GM18868 (cell line): ENCODE results near the gene RHOBTB3.
A peak's percentile ranks its signal among the peaks of the same experiment; 100 is the strongest.
"Not testable (repeated sequence)": the region's sequence is repeated elsewhere in the genome, so short reads cannot be mapped to it uniquely, and the experiment has no call there.

Source experiments
- ATAC-seq: cut with Tn5 transposase; IDR thresholded peaks from one replicate; pipeline ENCODE4 v1.9.1; 2021; ENCODE audit warnings: mild to moderate bottlenecking, moderate library complexity; ENCODE audit not compliant: unreplicated experiment

Gene RHOBTB3

DNA sequence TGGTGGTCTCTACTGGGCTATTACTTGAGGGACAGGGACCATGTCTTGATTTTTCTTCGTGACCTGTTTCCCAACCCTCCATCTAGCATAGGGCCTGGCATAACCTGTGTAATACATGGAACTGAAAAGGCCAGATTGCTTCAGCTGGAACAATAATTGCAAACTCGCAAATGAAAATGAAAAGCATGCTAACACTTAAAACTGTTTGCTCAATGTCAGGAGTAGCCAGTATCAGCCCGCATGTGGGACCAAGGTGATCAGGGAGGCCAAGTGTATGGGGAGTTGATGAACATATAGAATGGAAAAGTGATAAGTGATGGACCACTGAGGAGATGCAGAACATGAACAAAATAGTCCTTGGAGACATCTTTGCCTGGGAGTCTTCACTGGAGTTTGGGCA is 66.2 kb downstream of the RHOBTB3 start:
- ATAC-seq: no peak

DNA sequence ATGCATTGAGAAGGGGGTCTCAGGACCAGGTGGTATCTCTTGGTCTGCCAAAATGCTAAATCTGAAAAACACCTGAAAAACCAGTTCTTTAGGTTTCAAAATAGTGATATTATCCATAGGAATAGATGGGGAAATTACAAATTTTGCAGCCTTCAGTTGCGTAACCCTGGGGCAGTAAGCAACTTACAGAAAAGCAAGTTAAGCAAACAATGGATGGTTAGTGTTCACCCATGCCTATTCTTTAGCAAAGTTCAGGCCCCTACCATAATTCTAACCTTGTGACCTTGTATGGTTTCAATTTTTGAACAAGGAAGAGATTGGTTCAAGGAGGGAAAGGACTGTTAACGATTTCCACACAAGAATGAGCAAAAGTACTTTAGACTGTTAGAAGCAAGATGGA is 66.9 kb downstream of the RHOBTB3 start:
- no peak for ATAC-seq

DNA sequence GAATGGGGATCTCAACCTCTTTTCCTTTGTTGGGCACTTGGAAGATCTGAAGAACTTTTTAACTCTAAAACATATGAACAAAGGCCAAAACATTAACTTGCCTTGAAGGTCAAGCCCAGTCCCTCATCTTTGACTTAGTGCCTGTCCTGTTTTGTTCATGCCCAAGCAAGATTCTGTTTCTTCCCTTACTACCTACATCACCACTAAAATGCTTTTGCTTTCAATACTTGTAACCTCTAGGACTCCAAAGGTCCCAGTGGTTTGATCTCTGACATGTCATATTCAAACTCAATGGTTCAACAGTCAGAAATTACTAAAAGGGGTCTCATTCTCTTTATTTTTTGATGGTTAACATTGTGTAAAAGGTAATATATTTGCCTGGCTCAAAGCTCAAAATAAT is 67.4 kb downstream of the RHOBTB3 start:
- ATAC-seq: no peak

DNA sequence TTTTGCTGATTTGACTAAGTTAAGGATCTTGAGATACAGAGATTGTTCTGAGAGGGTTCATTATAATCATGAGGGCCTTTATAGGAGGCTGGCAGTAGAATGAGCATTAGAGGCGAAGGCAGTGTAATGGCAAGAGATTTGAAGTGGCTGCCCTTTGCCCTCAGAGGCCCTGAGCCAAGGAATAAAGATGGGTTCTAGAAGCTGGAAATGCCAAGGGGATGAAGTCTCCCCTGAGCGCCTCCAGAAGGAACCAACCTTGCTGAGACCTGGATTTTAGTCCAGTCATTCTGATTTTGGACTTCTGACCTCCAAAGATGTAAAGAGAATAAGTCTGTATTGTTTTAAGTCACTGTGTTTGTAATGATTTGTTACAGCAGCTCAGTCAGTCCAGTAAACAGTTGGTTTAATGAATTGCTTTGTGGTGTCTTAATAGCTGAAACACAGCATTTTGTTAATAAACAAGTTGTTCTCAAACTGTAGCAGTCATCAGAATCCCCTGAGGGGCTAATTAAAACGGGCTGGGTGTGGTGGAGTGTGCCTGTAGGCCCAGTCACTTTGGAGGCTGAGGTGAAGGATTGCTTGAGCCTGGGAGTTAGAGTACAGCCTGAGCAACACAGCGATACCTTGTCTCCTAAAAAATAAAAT is 68.2 kb downstream of the RHOBTB3 start:
- no peak for ATAC-seq

DNA sequence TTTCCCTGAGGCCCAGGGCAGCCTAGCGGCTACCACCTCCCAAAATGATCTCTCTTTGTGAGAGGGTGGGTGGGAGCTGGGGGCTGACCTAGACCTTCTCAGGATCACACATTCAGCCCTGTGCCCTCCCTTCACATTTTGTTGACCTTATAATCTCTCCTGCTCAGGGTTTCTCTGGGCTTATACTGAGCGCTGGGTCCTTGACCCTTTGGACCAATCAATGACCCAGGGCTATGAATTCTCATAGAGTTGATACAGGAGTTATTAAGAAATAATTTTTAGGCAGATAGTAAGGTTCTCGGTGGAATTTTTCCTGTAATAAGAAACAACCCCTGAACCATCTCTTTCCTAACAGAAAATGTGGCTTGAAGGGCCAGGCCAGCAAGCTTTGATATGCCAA is 69.4 kb downstream of the RHOBTB3 start:
- ATAC-seq: no peak

DNA sequence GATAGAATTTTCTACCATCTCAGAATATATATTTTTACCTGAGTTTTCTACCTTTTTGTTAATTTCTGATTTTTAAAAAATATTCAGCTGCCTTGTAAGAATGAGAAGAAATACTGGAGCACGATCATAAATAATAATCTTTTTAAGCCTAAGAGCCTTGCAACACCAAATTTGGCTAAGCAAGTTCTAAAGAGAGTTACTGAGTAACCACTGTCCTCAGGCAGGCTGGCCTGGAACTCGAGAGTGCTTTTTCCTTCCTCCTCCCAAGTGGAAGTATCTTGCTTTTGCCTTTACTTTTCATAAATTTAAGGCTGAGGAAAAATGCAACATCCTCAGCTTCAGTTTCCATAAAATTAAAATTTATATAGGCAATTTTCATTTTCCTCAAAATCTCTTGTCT is 70.4 kb downstream of the RHOBTB3 start:
- no peak for ATAC-seq

DNA sequence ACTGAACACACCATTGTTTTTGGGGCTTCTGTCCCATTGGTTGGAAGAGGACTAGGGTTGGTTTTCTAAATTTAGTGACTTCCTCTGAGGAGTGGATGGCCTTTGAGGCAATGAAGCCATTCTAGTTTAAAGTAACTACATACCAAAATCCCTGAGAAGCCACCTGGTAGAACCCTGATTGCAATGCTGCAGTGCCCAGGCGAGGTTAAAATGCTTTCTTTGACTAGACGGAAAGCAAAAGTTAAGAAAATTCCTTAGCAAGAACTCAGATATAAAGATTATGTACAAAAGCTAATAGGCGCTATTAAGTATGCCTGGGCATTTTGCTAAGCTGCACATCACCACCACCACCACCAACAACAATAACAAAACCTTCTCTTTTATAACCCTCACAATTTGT is 70.8 kb downstream of the RHOBTB3 start:
- ATAC-seq: no peak

DNA sequence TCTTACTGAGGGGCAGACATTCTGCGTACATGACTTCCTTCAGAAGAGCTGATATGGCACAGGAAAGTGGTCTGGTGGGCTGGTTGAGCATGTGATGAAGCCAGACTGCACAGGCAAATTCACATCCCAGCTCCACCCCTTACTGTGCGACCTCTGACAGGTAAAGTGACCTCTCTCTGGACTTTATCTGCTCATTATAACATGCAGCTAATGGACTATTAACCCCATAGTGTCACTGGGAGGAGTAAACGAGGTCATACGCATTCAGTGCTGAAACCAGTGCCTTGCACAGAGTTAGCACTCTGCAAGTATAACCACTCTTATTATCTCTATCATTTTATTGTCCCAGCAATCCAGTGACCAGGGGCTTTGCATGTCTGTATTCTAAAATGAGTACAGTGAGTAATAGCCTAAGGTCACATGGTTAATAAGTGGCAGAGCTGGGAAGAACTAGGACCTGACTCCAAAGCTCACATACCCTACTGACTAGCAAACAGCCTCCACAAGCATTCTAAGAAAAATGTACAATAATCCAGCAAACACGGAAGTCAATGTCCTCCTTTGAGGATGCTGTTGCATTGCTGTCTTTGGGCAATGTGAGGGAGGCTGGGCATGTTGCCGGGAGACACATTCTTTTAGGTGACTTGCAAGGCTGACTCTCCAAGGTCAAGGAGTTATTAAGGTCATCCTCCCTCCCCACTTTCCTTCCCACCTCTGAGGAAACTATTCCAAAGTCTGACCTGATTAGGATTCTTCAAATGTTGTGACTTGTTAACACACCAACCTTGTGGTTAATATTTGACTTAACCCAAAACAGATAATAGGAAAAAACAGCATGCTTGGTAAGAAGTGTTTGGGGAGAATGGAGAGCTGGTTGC is 72.4 kb downstream of the RHOBTB3 start:
- no peak for ATAC-seq

DNA sequence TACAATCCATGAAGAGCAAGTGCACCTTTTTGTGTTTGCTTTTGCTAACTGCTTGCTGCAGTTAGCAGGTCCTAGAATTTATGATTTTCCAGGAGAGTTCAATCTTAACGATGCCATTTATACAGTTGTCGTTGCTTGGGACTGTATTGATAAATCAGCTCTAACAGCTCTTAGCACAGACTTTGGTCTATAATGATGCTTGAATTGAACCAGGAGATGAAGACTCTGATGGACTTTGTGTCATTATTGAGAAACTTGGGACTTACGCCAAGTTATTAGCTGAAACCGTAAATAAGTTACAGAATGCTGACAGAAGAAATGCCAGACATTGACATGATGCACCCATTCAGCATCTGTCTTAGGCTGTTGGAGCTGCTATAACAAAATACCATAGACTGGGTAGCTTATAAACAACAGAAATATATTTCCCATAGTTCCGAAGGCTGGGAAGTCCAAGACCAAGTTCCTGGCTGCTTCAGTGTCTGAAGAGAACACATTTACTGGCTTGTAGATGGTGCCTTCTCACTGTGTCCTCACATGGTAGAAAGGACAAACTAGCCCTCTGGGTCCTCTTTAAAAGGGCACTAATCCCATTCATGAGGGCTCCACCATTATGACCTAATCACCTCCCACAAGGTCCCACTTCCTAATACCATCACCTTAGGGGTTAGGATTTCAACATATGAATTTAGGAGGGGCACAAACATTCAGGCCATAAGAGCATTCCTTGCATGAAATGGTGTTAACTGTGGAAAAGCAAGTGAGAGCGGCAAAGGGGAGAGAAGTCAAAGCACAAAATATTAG is 73.8 kb downstream of the RHOBTB3 start:
- no peak for ATAC-seq

DNA sequence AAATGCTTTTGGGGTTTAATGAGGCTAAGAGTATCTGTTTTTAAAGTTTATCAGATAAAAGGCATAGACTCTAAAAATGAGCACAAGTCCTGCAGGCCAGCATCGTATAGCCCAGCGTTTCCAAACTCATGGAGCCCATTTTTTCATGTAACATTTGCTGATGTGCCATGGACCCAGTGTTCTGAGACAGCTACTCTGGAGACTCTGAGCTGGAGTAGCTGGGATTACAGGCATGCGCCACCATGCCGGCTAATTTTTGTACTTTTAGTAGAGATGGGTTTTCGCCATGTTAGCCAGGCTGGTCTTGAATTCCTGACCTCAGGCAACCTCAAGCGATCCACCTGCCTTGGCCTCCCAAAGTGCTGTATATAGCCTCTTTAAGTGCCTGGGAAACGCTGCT is 75.6 kb downstream of the RHOBTB3 start:
- ATAC-seq: no peak

DNA sequence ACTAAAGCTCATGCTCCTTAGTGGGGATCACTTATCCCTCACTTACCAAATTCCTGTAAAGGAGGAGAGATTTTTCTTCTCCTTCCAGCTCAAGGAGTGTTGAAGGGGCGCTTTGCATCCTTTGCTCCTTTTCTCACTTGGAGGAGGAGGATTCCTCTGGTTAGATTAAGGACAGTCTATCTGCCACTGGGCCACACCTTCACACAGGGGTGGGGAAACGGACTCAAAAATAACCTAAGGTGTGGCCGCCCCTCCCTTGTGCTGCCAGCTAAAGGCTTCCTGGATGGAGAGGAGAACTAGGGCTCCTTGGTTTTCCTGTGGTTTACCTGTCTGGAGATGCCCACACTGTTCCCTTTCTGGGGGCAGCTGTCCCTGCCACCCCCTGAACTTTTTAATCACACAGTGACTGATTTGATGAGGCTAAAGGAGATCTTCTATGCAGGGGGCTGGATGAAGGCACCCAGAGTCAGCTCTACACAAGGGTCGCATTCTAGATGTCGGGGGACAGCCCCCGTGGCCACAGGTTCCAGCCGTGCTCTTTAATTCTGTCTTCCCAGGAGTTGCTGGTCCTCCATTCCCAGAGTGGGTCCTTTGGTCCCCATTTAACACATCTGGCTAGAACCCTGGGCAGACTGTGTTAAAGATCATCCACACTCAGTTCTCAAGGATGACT is 77.0 kb downstream of the RHOBTB3 start:
- no peak for ATAC-seq

DNA sequence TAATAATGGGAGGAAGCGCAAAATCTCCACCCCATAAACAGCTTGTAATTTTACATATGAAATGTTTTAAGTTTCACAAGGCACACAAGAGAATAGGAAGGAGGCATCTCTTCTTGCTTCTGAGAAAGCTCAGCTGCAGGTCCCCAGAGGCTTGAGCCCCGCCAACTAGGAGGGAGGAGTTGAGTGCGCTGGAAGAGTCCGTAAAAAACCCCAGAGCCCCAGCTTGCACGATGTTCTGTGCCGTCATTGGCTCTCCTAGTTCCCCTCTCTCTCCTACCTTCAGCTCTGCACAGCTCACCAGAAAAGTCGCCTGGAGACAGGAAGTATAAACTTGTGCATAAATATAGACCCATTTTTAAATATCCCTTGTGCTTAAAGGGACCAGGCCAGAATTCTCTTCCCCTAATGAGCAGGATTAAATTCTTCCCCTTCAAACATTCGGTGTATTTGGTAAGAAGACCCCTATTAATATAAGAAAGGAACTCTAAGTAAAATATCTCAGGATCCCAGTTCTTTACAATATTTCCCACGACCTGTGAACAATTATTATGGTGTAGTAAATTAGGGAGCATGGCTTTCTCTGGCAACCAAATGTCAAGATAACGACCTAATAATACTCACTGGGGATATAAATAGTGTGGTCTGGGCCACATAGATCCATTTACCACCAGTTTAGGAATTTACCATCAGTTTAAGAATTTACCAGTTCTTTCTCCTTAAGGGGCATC is 77.7 kb downstream of the RHOBTB3 start:
- peak; percentile 100 for ATAC-seq

DNA sequence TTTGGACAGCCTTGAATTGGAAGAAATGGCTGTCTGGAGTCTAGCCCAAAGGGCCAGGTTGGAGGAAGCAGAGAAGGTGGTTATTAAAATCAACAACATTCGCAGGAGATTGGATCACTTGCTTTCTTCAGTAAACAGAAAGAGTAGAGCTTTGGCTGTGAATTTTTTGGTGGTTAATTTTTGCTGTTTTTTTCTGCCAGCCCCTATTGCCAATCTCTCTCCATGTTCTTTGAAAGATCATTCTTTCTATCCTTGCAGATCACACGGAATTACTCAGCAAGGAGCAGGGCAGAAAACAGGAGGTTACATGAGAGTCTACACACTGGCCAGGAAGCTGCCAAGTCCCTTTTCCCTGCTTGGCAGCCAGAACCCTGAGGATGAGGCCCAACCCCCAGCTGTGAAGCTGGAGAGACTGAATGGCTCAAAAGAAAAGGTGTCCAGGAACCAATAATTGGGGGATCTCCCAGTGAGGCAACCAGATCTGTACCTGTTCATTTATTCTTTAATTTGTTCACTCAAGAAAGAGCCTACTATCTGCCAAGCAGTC is 78.4 kb downstream of the RHOBTB3 start:
- no peak for ATAC-seq

DNA sequence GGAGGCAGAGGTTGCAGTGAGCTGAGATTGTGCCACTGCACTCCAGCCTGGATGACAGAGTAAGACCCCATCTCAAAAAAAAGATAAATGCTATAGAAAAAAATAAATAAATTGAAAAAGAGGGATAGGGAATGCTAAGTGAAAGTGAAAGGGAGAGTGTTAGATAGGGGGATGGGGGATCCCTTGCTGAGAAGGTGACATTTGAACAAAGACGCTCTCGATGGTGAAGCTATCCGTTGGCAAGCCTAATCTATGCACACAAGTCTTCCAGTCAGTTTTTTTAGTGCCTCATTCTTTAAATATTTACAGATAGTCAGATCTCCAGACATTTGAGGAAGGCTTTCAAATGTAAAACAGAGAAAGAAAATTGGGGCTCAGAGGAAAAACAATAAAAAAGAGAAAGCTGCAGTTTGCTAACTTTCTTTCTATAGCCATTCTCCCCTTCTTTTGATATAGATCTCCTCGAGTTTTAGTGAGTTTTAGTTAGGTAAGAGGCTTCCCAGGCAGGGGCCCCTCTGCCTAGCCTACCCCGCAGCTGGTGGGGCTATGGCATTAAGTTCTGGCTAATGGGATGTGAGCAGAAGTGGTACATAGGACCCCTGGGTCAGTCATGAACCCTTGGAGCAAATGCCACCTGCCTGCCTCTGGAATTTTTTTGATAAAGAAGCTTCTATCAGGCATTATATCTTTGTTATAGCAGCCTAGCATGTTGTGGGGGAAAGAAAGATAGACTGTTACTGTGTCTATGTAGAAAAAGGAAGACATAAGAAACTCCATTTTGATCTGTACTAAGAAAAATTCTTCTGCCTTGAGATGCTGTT is 79.4 kb downstream of the RHOBTB3 start:
- ATAC-seq: no peak

DNA sequence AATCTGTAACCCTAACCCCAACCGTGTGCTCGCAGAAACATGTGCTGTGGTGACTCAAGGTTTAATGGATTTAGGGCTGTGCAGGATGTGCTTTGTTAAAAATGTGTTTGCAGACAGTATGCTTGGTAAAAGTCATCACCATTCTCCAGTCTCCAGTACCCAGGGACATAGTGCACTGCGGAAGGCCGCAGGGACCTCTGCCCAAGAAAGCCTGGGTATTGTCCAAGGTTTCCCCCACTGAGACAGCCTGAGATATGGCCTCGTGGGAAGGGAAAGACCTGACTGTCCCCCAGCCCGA is 79.9 kb downstream of the RHOBTB3 start:
- ATAC-seq: not testable (repeated sequence)

DNA sequence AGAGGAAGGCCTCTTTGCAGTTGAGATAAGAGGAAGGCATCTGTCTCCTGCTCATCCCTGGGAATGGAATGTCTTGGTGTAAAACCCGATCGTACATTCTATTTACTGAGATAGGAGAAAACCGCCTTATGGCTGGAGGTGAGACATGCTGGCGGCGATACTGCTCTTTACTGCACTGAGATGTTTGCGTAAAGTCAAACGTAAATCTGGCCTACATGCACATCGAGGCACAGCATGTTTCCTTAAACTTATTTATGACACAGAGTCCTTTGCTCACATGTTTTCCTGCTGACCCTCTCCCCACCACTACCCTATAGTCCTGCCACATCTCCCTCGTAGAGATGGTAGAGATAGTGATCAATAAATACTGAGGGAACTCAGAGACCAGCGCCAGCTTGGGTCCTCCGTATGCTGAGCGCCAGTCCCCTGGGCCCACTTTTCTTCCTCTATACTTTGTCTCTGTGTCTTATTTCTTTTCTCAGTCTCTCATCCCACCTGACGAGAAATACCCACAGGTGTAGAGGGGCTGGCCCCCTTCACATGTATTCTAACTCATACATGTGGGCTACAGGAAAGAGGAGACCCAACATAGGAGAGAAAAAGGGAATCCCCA is 80.4 kb downstream of the RHOBTB3 start:
- not testable (repeated sequence) for ATAC-seq

DNA sequence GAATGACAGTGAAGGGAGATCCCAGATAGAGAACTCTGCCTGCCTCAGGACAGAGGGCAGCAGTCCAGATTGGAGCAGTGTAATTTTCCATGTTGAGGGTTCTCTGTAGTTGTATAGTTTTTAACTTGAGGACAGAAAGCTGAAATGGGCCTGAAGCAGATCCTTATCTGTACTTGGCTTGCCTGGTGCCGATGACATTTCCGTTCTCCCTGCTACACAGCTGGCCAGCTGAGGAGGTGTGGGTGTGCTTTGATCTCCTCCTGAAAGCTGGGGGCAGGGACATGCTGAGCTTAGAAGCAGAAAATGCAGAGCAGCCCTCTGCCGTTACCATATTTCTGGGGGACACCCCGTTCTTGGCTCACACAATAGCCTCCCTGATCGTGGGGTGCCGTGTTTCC is 80.9 kb downstream of the RHOBTB3 start:
- ATAC-seq: no peak

DNA sequence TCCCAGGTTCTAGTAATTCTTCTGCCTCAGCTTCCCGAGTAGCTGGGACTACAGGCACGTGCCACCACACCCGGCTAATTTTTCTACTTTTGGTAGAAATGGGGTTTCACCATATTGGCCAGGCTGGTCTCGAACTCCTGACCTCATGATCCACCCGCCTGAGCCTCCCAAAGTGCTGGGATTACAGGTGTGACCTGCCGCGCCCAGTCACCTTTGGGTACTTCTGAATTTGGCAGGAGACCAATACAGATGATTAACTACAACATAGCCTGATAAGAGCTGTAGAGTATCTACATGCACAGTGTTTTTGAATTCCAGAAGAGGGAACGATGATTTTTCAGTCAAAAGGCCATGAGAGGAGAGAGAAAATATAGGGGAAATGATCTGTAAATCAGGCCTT is 81.9 kb downstream of the RHOBTB3 start:
- ATAC-seq: not testable (repeated sequence)

DNA sequence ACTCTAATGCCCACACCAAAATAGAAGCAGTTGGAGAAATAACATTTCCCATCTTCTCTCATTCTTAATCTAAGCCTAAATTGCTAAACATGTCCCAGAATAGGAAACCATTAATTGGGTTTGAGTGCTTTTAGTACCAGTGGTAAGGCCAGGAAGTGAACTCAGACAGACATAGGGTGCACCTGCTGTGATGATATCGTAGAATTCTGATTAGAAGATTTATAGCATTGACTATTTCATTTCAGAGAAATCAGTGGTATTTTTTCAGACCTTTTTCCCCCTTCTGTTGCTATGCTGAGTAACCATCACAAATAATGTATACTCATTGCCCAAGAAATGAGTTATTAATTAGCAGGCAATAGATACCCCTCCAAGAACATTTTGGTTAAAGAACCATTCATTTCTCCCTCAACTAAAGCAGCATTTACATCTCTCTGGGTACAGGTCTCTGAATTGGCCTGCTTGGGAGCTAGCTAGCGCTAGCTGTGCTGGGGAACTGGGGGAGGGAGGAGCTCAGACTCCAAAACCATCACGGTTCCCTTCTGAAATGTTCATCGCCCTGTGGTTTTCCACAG is 84.1 kb downstream of the RHOBTB3 start:
- ATAC-seq: no peak
